HG03439 (cell line): Measurements from ENCODE around the gene ESCO1.

Source experiments
- ATAC-seq: cut with Tn5 transposase; IDR thresholded peaks from one replicate; pipeline ENCODE4 v1.9.1; 2021; ENCODE audit warnings: mild to moderate bottlenecking, moderate library complexity; ENCODE audit not compliant: unreplicated experiment

ESCO1 gene

GRCh38 chr18:21490748-21491147, 109.8 kb downstream of the ESCO1 start:
- no peak for ATAC-seq

- ATAC-seq, result no peak
Measured at GRCh38 chr18:21489919-21490495, 110.5 kb downstream of the ESCO1 start.

GRCh38 chr18:21489119-21489750, 111.3 kb downstream of the ESCO1 start:
- peak; percentile 53 for ATAC-seq

- no peak for ATAC-seq
Measured at GRCh38 chr18:21486905-21487437, 113.5 kb downstream of the ESCO1 start.

GRCh38 chr18:21484851-21485636, 115.5 kb downstream of the ESCO1 start:
- no peak for ATAC-seq

GRCh38 chr18:21483051-21483450, 117.5 kb downstream of the ESCO1 start:
- no peak for ATAC-seq

GRCh38 chr18:21481739-21482138, 118.8 kb downstream of the ESCO1 start:
- ATAC-seq, result no peak

- no peak for ATAC-seq
Measured at GRCh38 chr18:21479721-21480120, 120.8 kb downstream of the ESCO1 start.
